Gastrocnemius medialis (tissue), 4 donors: ENCODE measurements around the gene DDAH1.

Experiments
- POLR2A ChIP-seq, 2 donors: fragments of 450-650 bp; IDR thresholded peaks; one replicate each; pipeline ENCODE4 v1.6.1; 2017; ENCODE audit warnings: antibody characterized with exemption in 2 of 2, mild to moderate bottlenecking in 2 of 2, moderate library complexity in 2 of 2
- TF ChIP-seq, protein P1 (sequence below), 5 experiments: fragments of 450-650 bp in 3 of 5; fragments of 200-600 bp in 2 of 5; sonication (generic) in 2 of 5; IDR thresholded peaks in 4 of 5; conservative IDR thresholded peaks in 1 of 5; 1 replicate in 4 of 5; 2 replicates in 1 of 5; pipeline ENCODE4 v1.5.1; 2016 to 2019; ENCODE audit warnings: antibody characterized with exemption in 5 of 5, mild to moderate bottlenecking in 3 of 5, moderate library complexity in 3 of 5

DNA sequence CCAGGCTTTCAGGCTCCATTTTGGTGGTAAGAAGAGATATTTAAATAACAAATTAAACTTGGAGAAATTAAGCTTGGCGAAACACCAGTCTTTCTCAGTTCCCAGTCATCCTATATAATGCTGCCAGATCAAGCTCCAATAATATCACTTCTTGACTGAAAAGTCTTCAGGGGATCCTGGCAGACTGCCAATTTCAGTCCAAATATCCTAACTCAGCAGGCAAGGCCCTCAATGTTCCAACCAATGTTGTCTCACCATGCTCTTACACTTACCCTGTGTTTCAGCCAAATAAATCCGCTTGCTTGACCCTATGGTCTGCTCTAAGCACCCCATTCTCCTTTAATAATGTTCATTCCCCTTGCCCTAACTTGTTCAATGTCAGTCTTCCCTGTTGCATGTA is 148.6 kb downstream of the DDAH1 start:
- TF ChIP-seq, protein P1, sequence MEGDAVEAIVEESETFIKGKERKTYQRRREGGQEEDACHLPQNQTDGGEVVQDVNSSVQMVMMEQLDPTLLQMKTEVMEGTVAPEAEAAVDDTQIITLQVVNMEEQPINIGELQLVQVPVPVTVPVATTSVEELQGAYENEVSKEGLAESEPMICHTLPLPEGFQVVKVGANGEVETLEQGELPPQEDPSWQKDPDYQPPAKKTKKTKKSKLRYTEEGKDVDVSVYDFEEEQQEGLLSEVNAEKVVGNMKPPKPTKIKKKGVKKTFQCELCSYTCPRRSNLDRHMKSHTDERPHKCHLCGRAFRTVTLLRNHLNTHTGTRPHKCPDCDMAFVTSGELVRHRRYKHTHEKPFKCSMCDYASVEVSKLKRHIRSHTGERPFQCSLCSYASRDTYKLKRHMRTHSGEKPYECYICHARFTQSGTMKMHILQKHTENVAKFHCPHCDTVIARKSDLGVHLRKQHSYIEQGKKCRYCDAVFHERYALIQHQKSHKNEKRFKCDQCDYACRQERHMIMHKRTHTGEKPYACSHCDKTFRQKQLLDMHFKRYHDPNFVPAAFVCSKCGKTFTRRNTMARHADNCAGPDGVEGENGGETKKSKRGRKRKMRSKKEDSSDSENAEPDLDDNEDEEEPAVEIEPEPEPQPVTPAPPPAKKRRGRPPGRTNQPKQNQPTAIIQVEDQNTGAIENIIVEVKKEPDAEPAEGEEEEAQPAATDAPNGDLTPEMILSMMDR (IDR thresholded peaks at IDR 0.05 in 4 of 5, conservative IDR thresholded peaks at IDR 0.05 in 1 of 5) = no peak
- no peak for TF ChIP-seq POLR2A (IDR thresholded peaks at IDR 0.05)
